ENCODE data around the gene IL10. TPM values are rescaled to one million over a fixed set of nuclear protein-coding genes. Genes with fewer than 3 reads are reported as not detected.
A peak's percentile ranks its signal among the peaks of the same experiment; 100 is the strongest.

IL10 gene
- total RNA-seq, 4 donors from 2014 or later, result 10.9 to 34.4 (median 28.7) TPM

DNA sequence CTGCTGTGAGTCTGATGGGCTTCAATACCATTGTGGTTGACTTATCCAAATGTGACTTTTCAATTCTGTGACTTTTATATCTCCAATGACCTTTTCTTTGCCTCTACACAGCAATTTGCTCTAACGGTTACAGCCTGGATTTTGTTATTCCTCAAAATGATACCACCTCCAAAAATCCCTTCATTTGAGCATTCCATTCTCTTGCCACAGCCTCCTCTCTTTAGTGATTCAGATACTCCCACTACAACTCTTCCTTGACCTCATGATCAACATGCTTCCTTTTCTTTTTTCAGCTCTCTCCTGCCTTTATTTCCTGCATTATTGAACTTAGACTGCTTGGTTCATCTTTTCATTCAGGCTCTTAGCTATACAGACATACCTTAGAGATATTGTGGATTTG lies 18.3 kb downstream of the IL10 start:
- peak; percentile 75 for ATAC-seq (ENCODE audit: low FRiP score)
- no peak for DNase-seq (ENCODE audit: low spot score)
- TF ChIP-seq, protein P1, sequence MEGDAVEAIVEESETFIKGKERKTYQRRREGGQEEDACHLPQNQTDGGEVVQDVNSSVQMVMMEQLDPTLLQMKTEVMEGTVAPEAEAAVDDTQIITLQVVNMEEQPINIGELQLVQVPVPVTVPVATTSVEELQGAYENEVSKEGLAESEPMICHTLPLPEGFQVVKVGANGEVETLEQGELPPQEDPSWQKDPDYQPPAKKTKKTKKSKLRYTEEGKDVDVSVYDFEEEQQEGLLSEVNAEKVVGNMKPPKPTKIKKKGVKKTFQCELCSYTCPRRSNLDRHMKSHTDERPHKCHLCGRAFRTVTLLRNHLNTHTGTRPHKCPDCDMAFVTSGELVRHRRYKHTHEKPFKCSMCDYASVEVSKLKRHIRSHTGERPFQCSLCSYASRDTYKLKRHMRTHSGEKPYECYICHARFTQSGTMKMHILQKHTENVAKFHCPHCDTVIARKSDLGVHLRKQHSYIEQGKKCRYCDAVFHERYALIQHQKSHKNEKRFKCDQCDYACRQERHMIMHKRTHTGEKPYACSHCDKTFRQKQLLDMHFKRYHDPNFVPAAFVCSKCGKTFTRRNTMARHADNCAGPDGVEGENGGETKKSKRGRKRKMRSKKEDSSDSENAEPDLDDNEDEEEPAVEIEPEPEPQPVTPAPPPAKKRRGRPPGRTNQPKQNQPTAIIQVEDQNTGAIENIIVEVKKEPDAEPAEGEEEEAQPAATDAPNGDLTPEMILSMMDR (IDR thresholded peaks at IDR 0.05), result no peak

DNA sequence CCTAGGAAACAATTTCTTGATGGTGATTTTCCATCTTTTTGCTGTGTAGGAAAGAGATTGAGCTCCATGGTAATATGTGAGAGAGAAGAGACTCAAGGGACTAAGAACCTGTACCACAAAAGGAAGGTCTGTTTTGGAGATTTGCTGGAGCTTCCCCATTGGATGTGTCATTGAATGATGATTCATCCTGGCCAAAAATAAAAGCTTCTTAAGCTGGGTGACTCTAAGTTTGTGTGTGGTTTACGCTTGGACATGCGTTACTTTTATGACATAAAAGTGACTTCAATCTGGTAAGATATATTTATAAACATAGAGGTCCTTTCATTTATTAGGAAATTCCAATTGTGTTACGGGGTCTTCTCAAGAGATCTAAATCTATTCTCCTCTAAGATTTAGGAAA lies 19.2 kb downstream of the IL10 start:
- TF ChIP-seq, protein P1 (IDR thresholded peaks at IDR 0.05), result no peak
- ATAC-seq (ENCODE audit: low FRiP score) (no peak), DNase-seq (ENCODE audit: low spot score) (no peak)

DNA sequence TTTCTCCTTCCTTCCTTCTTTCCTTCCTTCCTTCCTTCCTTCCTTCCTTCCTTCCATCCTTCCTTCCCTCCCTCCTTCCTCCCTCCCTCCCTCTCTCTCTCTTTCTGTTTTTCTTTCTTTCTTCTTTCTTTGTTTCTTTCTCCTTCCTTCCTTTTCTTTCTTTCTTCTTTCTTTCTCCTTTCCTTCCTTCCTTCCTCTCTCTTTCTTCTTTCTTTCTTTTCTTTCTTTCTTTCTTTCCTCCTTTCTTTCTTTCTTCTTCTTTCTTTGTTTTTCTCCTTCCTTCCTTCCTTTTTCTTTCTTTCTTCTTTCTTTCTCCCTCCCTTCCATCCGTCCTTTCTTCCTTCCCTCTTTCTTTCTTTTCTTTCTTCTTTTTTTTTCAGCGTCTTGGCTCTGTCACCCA lies 19.8 kb downstream of the IL10 start:
- TF ChIP-seq, protein P1 (IDR thresholded peaks at IDR 0.05), result no peak
- ATAC-seq (ENCODE audit: low FRiP score), result no peak
- DNase-seq (ENCODE audit: low spot score), result no peak

DNA sequence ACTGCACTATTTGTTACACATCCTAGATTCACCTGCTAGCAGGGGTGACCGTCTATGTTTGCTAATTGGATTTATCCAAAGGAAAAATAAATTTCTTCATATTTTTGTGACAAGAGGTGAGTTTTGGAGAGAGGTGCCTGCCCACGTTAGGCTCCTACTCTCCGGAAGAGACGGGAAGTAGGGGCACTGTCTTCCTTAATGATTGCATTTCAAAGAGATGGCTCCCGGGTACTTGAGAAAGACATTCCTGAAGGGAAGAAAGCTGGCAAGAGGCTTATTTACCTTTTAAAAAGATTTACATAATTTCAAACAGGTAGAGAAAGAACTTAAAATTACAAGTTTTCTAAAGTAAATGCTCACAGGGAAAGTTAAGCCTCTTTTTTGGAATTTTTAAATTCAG lies 20.4 kb downstream of the IL10 start:
- TF ChIP-seq, protein P1 (IDR thresholded peaks at IDR 0.05), result no peak
- no peak for DNase-seq (ENCODE audit: low spot score)
- no peak for ATAC-seq (ENCODE audit: low FRiP score)

DNA sequence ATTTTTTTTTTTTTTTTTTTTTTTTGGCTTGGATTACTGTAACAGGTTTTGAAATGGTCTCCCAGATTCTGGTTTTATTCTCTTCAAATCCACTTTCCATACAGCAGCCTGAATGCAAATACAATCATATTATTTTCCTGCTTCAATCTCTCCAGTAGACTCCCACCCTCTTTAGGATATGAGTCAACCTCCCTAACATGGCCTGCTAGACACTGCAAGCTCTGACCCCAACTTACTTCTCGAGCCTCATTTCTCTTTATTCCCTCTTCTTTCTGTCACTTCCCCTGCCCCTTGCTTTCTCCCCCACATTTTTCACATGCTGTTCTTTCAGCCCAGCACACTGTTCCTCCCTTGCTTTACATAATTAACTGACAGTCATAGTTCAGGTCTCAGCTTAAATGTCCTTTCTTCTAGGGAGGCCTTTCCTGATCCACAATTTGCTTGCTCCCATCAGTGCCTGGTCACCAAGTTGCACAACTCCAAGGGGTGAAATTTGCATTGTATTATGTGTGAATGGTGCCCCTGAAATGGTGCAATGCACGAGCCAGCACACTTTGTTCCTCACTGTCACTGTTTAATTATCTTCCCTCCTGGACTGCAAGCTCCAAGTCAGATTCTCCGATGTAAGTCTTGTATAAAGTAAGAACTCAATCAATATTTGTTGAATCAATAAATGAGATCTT lies 23.8 kb downstream of the IL10 start:
- ATAC-seq (ENCODE audit: low FRiP score) (no peak), DNase-seq (ENCODE audit: low spot score) (no peak)
- TF ChIP-seq, protein P1 (IDR thresholded peaks at IDR 0.05), result no peak

DNA sequence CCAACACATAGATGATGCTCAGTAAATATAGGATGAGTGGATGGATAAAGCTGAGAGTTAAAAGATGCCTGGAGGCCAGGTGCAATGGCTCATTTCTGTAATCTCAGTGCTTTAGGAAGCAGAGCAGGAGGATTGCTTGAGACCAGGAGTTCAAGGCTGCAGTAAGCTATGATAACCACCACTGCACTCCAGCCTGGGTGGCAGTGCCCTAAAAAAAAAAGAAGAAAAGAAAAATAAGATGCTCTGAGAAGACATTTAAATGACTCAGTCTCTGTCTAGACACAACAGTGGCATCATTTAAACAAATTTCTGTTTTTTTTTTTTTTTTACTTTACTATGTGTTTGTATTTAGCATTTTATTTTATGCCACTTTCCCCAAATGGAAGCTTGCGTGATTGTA lies 27.0 kb downstream of the IL10 start:
- ATAC-seq (ENCODE audit: low FRiP score) (no peak), DNase-seq (ENCODE audit: low spot score) (no peak)
- TF ChIP-seq, protein P1 (IDR thresholded peaks at IDR 0.05), result no peak

DNA sequence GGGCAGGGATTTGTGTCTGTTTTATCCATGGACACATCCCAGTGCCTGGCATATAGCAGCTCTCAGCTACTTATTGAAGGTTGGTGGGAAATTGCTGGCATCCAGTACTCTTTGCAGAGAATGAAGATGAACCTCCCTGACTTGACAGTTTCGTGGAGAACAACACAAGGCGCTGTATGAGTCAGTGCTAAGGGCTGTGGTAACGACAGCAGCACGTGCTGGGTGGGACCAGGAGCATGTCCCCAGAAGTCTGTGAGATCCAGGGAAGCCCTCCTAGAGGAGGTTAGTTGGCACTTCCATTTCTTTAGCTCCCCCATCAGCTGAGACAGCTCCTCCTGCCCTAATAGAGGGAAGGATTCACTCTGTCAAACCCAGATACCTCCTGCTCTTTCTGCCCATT lies 27.6 kb downstream of the IL10 start:
- DNase-seq (ENCODE audit: low spot score), result no peak
- TF ChIP-seq, protein P1 (IDR thresholded peaks at IDR 0.05), result no peak

More for the DNA sequence above, 27.6 kb downstream of the IL10 start:
- peak; percentile 9 for ATAC-seq (ENCODE audit: low FRiP score)
